ENCODE results near the gene FAM193A.
"Not testable (repeated sequence)": the region's sequence is repeated elsewhere in the genome, so short reads cannot be mapped to it uniquely, and the experiment has no call there.

Gene FAM193A

DNA sequence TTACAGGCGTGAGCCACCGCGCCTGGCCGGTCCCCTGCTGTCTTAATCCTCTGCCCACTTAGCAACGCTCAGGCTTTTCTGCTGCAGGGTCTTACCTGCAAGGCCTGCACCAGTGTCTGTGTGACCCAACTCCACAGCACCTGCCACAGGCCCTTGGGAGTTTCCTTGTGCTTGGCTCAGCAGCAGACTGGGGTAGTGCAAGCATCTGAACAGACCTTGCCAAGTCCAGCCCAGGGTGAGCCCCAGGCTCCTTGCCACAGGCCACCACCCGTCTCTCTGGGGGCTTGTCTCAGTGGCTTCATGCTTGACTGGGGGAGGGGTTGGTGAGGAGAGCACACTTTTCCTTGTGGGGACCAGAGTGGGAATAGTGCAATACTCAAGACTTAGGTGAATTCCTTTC is 87.0 kb downstream of the FAM193A start:
- no peak for DNase-seq

DNA sequence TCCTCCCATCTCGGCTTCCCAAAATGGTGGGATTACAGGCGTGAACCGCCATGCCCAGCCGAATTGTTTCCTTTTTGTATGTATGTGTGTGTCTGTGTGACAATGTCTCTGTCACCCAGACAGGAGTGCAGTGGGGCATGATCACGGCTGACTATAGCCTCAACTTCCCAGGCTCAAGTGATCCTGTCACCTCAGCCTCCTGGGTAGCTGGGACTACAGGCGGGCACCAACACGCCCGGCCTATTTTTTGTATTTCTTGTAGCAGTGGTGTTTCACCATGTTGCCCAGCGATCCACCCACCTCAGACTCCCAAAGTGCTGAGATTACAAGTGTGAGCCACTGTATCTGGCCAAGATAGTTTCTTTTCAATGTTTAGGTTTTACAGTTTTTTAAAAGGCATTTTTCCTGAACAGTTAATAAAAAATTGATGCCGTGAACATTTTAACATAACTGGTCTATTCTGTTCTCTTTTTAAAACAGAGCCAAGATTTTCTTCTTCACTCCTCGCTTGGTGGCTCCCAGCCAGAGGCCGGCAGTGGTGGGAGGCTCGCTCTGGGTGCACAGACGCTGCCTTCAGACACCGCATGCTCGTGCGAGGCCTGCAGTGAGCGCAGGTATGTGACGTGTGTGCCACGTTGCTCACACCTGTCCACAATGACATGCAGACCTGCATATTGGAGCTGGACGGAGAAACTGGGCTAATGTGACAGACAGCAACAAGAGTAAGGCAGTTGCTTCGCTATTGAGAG is 88.5 kb downstream of the FAM193A start:
- DNase-seq: no peak

DNA sequence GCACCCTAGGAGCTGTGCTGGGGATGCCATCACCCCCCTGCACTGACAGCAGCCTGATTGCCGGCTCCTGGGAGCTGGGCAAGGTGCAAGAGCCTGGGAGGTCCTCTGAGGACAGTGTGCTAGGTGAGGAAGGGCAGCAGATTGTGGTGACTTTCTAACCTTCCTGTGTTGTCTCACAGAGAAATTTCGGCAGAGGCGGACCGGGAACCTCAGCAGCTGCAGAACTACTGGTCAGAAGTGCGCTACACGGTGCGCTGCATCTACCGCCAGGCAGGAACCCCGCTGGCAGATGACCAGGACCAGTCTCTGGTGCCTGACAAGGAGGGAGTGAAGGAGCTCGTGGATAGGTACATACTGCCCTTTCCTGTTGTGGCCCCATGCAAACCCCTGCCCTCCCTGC is 89.8 kb downstream of the FAM193A start:
- DNase-seq: no peak

DNA sequence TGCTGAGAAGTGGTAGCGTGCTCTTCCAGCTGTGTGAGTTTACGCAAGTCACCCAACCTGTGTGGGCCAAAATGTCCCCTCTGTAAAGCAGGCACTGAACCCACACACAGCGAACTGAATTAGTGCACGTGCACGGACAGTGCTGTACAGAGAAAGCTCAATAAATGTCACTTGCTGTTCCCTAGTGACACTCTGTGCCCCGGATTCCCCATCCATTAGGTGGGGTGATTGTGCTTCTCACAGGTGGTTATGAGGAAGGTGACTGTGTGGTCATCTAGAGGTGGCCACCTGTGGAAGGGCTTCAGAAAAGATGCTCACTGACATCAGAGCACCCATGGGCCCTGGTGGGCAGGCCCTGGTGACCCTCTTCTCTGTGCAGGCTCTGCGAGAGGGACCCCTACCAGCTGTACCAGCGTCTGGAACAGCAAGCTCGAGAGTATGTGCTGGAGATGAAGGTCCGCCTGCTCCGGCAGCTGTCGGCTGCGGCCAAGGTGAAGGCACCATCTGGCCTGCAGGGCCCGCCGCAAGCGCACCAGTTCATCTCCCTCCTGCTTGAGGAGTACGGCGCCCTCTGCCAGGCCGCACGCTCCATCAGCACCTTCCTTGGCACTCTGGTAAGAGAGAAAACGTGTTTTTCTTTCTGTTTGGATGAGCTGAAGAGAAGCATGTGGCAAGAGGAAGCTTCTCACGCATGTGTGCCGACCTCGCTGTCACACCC is 94.3 kb downstream of the FAM193A start:
- no peak for DNase-seq

DNA sequence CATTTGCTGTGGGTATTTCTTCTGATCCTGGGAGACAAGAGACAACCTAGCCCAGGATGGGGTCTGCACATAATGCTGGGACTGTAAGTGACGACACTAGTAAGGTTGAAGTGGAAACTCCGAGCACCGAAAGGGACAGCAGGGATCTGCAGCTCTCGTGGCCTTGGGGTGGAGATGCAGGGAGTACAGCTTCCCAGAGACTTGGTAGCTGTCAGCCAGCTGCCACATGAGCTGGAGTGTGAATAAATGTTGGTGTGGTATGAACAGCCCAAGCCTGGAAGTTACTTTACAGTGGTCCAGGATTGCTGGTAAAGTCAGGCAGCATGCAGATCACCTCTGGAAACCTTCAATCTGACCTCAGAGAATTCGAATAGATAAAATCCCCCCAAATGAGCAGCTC is 97.6 kb downstream of the FAM193A start:
- DNase-seq: no peak

DNA sequence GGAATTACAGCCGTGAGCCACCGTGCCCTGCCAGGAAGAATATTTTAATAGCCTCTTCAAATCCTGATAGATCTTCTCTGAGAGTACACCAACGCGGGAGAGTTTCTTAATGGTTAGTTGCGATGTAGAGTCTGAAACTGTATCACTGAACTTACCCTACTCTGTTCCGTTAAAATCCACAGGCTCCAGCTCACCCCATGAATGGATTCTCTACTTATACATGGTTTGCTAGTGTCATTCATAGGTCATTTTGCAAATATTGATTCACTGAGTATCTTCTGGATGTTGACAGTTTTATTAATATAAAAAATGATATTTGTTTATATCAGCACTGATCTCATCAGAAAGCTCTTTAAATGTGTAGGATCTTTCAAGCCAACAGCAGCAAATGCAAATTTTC is 99.9 kb downstream of the FAM193A start:
- DNase-seq: no peak

DNA sequence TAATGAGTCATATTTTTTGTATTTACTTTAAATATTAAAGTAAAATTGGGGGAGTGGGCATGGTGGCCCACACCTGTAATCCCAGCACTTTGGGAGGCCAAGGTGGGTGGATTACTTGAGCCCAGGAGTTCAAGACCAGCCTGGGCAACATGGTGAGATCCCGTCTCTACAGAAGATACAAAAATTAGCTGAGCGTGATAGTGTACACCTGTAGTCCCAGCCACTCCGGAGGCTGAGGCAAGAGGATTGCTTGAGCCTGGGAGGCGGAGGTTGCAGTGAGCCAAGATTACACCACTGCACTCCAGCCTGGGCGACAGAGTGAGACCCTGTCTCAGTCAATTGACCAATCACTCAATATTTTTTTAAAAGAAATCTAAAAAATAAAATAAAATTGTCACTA is 100.5 kb downstream of the FAM193A start:
- DNase-seq: not testable (repeated sequence)

DNA sequence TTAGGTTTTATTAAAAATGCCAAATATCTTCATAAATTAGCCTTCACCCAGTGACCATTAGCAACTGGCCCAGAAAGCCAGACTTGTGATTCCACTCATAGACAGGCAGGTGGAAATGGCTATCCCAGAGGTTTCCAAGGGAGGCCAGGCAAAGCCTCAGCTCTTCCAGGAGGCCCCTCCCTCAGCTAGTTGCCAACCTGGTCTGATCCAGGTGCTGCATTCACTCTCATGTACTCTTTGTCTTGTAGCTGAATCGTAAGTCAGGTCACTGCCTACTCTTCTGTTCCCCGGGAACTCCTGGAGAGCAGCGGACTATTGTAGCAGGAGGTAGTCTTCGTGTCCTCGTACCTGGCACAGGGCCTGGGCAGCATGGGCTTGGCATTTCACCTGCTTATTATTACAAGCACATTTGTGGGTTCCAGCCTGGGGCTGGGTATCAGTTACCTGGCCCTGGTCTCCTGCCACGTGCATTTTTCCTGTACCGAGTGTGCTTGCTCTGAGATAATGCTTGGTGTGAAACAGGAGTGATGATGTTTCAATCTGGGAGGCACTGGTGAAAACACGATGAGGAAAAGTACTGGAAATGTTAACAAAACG is 101.6 kb downstream of the FAM193A start:
- no peak for DNase-seq

DNA sequence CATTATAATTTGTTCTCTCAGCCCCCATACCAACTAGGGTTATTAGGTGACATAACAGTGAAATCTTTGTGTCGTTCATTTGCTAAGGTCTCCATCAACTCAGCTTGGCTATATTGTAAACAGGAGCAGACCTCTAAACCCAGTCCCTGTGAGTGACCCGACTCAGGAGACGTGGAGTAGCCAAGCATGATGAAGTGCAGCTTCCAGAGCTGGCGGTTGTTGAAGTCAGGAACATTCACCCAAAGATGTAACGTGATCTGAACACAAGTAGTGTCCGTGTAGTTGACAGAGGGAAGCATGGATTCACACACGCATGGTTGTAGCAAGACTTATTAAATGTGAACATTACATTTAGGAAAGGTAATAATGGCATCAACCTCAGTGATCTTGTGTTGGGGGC is 102.3 kb downstream of the FAM193A start:
- DNase-seq: no peak

DNA sequence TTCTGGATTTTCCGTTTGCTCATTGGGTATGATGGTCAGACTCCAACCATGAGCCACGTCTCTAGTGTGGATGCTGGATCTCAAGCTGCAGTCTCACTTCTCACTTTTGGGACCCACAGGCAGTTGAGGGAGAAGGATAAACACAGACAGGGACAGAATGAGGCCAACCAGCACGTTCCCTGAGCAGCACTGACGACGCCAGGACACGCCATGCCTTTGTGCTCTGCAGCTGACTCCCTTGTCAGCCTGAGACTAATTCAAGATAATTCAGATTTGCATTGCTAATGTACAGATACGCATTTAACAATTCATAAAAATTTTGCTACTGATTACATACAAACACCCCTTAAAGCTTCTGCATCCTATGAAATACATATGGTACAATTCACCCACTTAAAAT is 106.5 kb downstream of the FAM193A start:
- no peak for DNase-seq

DNA sequence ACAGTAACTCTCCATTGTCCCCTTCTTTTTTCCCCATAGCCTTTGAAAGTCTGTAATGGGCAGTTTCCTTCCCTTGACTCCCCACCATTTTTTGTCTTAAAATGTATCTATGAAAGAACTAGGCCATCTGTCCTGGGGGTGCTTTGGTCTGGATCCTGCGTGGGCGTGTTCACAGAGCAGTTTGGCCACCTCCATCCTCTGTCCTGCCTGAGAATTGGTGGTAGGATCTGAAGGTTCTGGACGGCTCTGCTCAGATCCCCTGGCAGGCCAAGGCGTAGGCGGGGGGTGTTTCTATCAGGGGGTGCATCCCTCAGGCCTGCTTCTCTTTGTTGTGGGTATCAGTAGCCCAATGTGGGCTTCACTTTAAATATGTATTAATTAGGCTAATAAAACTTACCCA is 107.1 kb downstream of the FAM193A start:
- no peak for DNase-seq

DNA sequence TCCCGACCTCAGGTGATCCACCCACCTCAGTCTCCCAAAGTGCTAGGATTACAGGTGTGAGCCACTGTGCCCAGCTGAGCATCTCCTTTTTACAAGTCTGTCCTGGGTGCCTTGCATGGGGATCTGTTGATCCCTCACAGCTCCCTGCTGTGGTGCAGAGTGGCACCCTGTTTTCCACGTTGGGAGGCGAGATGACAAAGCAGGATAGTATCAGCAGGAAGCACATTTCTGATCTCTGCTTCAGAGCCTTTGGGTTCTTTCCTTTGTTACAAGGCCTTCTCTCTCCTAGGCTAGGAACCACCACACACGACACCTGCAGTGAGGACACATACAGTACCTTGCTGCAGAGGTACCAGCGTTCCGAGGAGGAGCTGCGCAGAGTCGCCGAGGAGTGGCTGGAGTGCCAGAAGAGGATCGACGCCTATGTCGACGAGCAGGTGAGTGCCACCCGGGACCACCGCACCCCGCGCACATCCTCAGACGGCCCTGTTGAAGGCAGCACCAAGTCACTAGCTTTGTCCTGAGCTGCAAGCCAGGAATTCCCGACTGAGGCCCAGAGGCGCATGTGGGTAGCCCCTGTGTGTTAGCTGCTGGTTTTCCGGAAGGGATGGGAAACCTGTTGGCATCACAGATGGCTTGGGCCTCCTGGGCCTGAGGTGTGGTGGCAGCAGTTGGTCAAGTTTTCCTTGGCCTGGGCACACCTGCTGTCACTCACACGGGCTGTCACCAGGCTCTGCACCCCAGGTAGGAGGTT is 110.1 kb downstream of the FAM193A start:
- DNase-seq: no peak

DNA sequence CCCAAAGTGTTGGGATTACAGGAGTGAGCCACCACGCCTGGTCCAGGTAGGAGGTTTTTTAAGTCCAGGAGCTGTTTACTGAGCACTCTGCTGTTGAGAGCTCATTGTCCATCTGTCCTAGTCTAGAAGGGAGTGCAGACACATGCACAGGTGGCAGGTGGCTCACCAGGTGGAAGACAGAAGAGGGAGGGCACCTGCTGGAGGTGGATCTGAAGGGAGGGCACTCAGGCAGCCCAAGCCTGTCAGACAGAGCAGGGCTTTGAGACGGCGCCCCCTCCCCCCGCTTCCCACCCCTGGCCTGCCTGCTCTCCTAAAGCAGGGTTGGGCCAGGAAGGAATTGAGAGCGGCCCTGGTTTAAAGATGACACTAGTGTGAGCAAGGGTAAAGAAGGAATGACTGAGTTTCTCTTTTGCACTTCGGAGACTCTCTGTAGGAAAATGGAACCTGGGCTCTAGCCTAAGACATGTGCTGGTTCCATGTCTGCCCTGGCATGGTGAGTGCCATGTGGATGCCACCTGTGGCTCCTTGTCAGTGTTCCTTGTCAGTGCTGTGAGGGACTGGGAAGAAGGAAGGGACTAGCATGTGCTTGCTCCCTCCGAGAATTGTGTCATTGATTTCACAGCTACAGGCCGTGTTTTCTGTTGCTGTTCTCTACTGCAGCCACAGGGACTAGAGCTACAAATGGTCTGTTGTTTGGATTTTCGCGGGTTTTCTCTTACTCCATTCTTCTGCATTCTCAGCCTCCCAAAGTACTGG is 111.1 kb downstream of the FAM193A start:
- no peak for DNase-seq

DNA sequence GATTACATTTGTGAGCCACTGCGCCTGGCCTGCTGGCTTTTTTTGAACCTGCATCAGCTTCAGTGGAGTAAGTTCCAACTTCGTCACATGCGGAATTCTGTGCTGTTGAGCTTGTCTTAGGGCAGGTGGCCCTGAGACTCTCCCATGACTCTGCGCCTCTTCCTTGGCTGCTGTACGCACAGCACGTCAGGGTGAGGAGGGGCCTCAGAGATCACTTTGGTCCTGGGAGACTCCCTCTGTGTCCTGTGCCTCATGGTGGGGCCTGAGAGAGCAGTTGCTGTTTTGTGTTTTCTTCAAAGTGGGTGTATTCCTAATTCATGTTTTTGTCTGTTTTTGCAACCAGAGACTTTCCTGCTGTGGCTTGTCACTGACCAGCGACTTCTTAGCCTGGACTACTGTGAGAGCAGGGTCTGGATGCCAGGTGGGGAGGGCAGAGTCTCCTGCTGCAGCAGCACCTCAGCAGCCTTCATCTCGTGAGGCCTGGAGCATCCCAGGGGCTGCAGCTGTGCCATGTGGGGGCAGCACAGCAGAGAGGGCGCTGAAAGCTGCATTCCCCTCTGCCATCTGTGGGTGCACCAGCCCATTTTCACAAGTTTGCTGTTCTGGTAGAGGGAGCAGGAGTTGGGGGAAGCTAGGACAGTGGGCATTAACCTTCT is 111.8 kb downstream of the FAM193A start:
- no peak for DNase-seq

DNA sequence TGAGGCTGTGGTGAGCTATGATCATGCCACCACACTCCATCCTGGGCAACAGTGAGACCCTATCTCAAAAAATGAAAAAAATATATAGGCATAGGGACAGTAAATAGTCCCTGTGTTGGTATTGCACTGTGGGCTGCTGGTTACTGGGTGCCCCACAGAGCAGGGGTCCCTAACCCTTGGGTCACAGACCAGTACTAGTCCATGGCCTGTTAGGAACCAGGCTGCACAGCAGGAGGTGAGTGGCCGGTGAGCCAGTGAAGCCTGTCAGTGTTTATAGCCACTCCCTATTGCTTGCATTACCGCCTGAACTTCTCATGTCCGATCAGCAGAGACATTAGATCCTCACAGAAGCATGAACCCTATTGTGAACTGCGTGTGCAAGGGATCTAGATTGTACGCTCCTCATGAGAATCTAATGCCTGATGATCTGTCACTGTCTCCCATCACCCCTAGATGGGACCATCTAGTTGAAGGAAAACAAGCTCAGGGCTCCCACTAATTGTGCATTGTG is 113.2 kb downstream of the FAM193A start:
- no peak for DNase-seq

DNA sequence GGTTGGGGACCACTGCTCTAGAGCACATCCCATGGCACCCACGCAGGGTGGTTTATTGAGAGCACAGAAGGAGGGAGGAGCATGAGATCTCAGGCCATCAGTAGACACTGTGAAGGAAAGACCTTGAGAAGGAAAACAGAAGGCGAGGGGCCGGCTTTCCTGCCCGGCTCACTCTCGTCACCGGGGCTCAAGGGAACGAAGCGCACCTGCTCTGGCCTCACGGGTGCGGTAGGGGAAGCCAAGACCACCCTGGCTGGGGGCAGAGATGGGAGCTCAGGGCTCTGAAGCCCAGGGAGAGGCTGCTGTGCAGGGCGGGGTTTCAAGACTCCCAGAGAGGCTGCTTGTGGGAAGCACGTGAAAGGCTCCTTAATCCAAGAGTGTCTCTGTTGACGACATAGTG is 113.8 kb downstream of the FAM193A start:
- no peak for DNase-seq

DNA sequence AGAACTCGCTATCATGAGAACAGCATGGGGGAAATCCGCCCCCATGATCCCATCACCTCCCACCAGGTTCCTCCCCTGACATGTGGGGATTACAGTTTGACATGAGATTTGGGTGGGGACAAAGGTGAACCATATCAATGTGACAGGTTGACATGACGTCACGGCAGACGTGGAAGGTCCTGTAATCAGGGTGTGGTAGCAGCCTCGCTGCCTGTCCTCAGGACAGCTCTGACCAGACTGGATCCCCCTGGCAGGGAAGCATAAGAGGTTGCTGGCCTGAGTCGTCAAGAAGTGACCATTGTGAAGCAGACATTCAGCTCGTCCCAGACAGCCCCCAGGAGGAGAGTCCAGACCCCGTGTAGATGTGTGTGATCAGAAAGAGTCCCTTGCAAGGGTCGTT is 115.1 kb downstream of the FAM193A start:
- DNase-seq: no peak

DNA sequence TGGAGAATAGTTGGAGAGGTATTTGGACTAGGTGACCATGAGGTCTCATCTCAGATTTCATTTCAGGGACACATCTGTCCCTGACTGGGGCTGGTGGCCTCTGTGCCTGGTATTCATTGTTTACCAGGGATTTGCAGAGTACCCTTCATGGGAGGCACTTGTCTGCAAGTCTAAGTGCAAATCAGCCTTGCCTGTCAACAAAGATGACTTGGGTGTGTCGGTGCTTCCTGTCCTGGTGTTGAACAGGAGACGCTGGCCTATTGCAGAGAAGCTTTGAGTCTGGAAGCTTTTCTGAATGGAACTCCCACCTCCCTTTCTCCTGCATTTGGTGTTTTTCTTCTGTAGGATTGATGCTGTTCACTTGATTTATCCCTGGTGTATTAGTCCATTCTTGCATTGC is 115.6 kb downstream of the FAM193A start:
- DNase-seq: no peak

DNA sequence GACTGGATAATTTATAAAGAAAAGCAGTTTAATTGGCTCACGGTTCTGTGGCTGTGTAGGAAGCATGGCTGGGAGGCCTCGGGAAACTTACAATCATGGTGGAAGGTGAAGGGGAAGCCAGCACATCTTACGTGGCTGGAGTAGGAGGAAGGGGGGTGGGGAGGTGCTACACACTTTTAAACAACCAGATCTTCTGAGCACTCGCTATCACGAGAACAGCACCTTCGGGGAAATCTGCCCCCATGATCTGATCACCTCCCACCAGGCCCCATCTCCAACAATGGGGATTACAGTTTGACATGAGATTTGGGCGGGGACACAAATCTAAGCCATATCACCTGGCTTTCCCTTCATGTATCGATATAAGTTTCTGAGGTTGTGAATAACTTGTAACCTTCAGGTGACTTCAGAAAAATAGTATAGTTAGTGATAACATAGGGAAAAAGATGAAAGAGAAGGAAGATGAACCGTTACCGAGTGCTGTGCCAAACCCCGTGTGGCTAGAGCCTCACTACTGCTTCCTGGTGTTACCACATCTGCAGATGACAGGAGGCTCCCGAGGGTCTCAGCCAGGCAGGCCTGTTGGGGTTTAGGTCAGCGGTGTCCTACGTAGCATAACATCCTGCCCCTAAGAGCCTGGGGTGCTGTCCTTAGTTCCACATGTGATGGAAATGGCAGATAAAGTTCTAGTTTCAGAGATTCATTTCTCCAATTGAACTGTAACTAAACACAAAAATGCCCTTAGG is 116.1 kb downstream of the FAM193A start:
- no peak for DNase-seq

DNA sequence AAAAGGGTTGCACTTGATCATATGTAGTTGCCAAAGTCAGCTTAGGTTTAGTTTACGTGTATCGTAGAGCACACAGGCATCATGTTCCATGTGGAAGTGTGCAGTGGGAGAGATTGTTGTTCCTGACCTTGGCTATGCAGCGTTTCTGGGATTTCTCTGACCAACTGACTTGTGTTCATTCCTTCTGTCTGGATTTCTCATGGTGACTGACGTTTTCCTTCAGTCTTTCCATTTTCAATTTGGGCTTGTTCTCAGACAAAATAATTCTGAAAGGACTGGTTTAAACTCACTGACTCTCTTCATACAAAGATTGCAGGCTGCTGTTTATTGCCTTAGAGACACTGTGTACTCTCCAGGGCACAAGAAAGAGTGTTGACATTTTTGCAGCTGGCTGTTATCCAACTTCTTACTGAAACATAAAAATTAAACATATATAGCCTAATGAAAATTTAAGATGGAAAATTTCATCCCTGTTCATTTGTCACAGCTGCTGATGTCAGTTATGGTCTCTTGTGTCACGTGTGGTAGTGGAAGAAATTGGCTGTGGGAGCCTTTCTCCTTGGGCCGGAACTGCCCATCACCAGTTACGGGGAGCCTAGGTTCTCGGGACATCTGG is 124.3 kb downstream of the FAM193A start:
- DNase-seq: no peak

DNA sequence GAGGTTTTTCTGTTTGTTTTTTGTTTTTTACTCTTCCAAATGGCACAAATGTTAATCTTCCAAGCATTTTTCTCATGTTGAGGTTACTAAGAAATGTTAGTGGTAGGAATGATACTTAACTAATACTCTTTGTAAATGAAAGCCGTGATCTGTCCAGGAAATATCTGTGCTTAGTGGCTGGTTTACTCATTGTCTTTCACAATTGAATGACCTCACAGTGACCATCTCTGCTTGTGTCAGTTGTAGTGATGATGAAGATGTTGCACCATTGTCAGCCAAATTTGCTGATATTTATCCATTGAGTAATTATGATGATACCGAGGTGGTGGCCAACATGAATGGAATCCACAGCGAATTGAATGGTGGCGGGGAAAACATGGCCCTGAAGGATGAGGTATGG is 126.2 kb downstream of the FAM193A start:
- no peak for DNase-seq
